ENCODE results near the gene ZBTB7C.

Gene ZBTB7C

GRCh38 chr18:48159816-48160215 lies 249.4 kb downstream of the ZBTB7C start:
- no peak for DNase-seq

- peak; percentile 32 for DNase-seq
These were observed 250.5 kb downstream of the ZBTB7C start for GRCh38 chr18:48158721-48159120.

GRCh38 chr18:48157956-48158355 lies 251.2 kb downstream of the ZBTB7C start:
- DNase-seq = peak; percentile 2

GRCh38 chr18:48155856-48156255 lies 253.3 kb downstream of the ZBTB7C start:
- no peak for DNase-seq

- no peak for DNase-seq
These were observed 254.4 kb downstream of the ZBTB7C start for GRCh38 chr18:48154828-48155227.

- no peak for DNase-seq
These were observed 255.3 kb downstream of the ZBTB7C start for GRCh38 chr18:48153613-48154481.

GRCh38 chr18:48152549-48152948 lies 256.6 kb downstream of the ZBTB7C start:
- no peak for DNase-seq

GRCh38 chr18:48151421-48152065 lies 257.6 kb downstream of the ZBTB7C start:
- no peak for DNase-seq

- no peak for DNase-seq
These were observed 260.0 kb downstream of the ZBTB7C start for GRCh38 chr18:48149020-48149685.

GRCh38 chr18:48142994-48143393 lies 266.2 kb downstream of the ZBTB7C start:
- no peak for DNase-seq

- DNase-seq = no peak
These were observed 266.8 kb downstream of the ZBTB7C start for GRCh38 chr18:48142353-48142752.

GRCh38 chr18:48140731-48141130 lies 268.5 kb downstream of the ZBTB7C start:
- no peak for DNase-seq

- no peak for DNase-seq
These were observed 269.5 kb downstream of the ZBTB7C start for GRCh38 chr18:48139431-48140347.

- no peak for DNase-seq
These were observed 270.3 kb downstream of the ZBTB7C start for GRCh38 chr18:48138660-48139430.

- DNase-seq = no peak
These were observed 271.0 kb downstream of the ZBTB7C start for GRCh38 chr18:48138210-48138609.

GRCh38 chr18:48137374-48138081 lies 271.7 kb downstream of the ZBTB7C start:
- no peak for DNase-seq

- no peak for DNase-seq
These were observed 272.3 kb downstream of the ZBTB7C start for GRCh38 chr18:48136827-48137373.

- no peak for DNase-seq
These were observed 272.9 kb downstream of the ZBTB7C start for GRCh38 chr18:48136051-48136826.

- no peak for DNase-seq
These were observed 273.7 kb downstream of the ZBTB7C start for GRCh38 chr18:48135436-48135966.

- no peak for DNase-seq
These were observed 274.6 kb downstream of the ZBTB7C start for GRCh38 chr18:48134609-48135008.

Measured in activated CD8-positive, alpha-beta memory T cell treated with anti-CD3 and anti-CD28 coated beads, Interleukin-2, amount 50 U/mL, for 48 hours (primary cell).